ENCODE data around the gene PATL2. TPM values are rescaled to one million over a fixed set of nuclear protein-coding genes. Genes with fewer than 3 reads are reported as not detected.
A peak's percentile ranks its signal among the peaks of the same experiment; 100 is the strongest.

PATL2 gene
- total and polyA plus RNA-seq, 2 experiments from 2014 or later, result 0.19 TPM; not detected in 1

DNA sequence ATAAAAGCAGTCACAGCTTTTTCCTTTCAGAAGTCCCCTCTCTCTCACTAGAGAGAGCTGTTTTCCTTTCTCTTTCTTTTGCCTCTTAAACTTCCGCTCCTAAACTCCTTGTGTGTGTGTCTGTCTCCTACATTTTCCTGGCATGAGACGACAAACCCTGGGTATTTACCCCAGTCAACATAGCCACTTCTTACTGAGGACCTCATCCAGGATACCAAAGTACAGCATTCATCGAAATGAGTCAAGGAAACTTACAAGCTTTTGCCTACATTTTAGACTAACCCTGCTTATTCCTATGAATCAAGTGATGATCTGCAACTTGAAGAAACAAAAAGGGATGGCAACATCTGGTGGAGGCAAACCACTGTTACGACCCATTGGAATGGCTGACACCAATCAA is 16.7 kb downstream of the PATL2 start:
- no peak overlapping the region for H3K4me3 ChIP-seq

GRCh38 chr15:44692659-44693058 is 18.5 kb downstream of the PATL2 start:
- peaks cover 12% of the 10 kb centered on the region; the same call in 2 of the 3 replicates for H3K9me3 Mint-ChIP-seq
- no peaks in the 10 kb centered on the region for H3K36me3 ChIP-seq (ENCODE audit: insufficient read depth)
- TF ChIP-seq EZH2 (IDR thresholded peaks at IDR 0.05; ENCODE audit: low read depth, unreplicated experiment), result no peak
- no peak for TF ChIP-seq CTCF (conservative IDR thresholded peaks at IDR 0.05; ENCODE audit: low read depth in 2 of 2)
- no peak for TF ChIP-seq JUNB (IDR thresholded peaks at IDR 0.05; ENCODE audit: unreplicated experiment)
- no peak for TF ChIP-seq ZNF462 (CRISPR knock-in tag; IDR thresholded peaks at IDR 0.05)
- TF ChIP-seq NANOG (IDR thresholded peaks at IDR 0.05; ENCODE audit: borderline replicate concordance), result no peak
- no peak for TF ChIP-seq STAT1 (IDR thresholded peaks at IDR 0.05; ENCODE audit: unreplicated experiment)
- TF ChIP-seq ZNF114 (CRISPR knock-in tag; IDR thresholded peaks at IDR 0.05), result no peak
- TF ChIP-seq ZNF331 (CRISPR knock-in tag; IDR thresholded peaks at IDR 0.05; ENCODE audit: low read depth), result no peak
- TF ChIP-seq POLR2AphosphoS5 (IDR thresholded peaks at IDR 0.05; ENCODE audit: low read depth), result no peak
- TF ChIP-seq, protein P1, sequence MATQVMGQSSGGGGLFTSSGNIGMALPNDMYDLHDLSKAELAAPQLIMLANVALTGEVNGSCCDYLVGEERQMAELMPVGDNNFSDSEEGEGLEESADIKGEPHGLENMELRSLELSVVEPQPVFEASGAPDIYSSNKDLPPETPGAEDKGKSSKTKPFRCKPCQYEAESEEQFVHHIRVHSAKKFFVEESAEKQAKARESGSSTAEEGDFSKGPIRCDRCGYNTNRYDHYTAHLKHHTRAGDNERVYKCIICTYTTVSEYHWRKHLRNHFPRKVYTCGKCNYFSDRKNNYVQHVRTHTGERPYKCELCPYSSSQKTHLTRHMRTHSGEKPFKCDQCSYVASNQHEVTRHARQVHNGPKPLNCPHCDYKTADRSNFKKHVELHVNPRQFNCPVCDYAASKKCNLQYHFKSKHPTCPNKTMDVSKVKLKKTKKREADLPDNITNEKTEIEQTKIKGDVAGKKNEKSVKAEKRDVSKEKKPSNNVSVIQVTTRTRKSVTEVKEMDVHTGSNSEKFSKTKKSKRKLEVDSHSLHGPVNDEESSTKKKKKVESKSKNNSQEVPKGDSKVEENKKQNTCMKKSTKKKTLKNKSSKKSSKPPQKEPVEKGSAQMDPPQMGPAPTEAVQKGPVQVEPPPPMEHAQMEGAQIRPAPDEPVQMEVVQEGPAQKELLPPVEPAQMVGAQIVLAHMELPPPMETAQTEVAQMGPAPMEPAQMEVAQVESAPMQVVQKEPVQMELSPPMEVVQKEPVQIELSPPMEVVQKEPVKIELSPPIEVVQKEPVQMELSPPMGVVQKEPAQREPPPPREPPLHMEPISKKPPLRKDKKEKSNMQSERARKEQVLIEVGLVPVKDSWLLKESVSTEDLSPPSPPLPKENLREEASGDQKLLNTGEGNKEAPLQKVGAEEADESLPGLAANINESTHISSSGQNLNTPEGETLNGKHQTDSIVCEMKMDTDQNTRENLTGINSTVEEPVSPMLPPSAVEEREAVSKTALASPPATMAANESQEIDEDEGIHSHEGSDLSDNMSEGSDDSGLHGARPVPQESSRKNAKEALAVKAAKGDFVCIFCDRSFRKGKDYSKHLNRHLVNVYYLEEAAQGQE (IDR thresholded peaks at IDR 0.05; ENCODE audit: unreplicated experiment), result no peak

More for the DNA sequence above, 16.7 kb downstream of the PATL2 start:
- DNase-seq (ENCODE audit: low spot score) (no peak), ATAC-seq (no peak)
- Histone ChIP-seq H3K27me3 (ENCODE audit: insufficient read depth) (no peaks in the 10 kb centered on the region), H3K36me3 (ENCODE audit: insufficient read depth) (no peaks in the 10 kb centered on the region), H3F3A (replicated peaks; ENCODE audit: low read depth) (no peaks in the 10 kb centered on the region), H2AFZ (peak overlapping the region; percentile 91; the same call in 1 of the 2 replicates), H3K27ac (ENCODE audit: low read depth) (no peak overlapping the region), H3K4me2 (no peak overlapping the region), H4K20me1 (replicated peaks; ENCODE audit: insufficient read depth) (no peaks in the 10 kb centered on the region), H3K79me2 (replicated peaks; ENCODE audit: insufficient read depth) (no peaks in the 10 kb centered on the region), H3K9me2 (ENCODE audit: insufficient read depth) (0 out of 2 replicates have a peak, but pooled peaks cover 5% of the 10 kb centered on the region), H3K4me1 (ENCODE audit: insufficient read depth) (no peaks in the 10 kb centered on the region)
- Mint-ChIP-seq H3K4me1 (no peaks in the 10 kb centered on the region), H3K4me3 (no peak overlapping the region), H3K36me3 (ENCODE audit: low read depth) (no peaks in the 10 kb centered on the region), H3K9me3 (no peaks in the 10 kb centered on the region), H3K27ac (no peak overlapping the region), H3K27me3 (ENCODE audit: insufficient read depth, low read depth, poor library complexity) (peaks cover 2% of the 10 kb centered on the region)
- TF ChIP-seq EZH2phosphoT487 (IDR thresholded peaks at IDR 0.05; ENCODE audit: unreplicated experiment) (no peak), EZH2 (IDR thresholded peaks at IDR 0.05; ENCODE audit: low read depth, unreplicated experiment) (no peak), ZNF331 (CRISPR knock-in tag; IDR thresholded peaks at IDR 0.05; ENCODE audit: low read depth) (no peak)

More at GRCh38 chr15:44692659-44693058, 18.5 kb downstream of the PATL2 start:
- Histone ChIP-seq H3K9me2 (ENCODE audit: insufficient read depth) (0 out of 2 replicates have a peak, but pooled peaks cover 8% of the 10 kb centered on the region), H3K27me3 (ENCODE audit: insufficient read depth) (no peaks in the 10 kb centered on the region), H3K4me2 (no peak overlapping the region), H3K4me3 (no peak overlapping the region), H3K27ac (ENCODE audit: low read depth) (no peak overlapping the region), H3K79me2 (replicated peaks; ENCODE audit: insufficient read depth) (no peaks in the 10 kb centered on the region), H2AFZ (peak overlapping the region; percentile 69; the same call in 1 of the 2 replicates), H3F3A (replicated peaks; ENCODE audit: low read depth) (no peaks in the 10 kb centered on the region), H4K20me1 (replicated peaks; ENCODE audit: insufficient read depth) (no peaks in the 10 kb centered on the region), H3K4me1 (ENCODE audit: insufficient read depth) (no peaks in the 10 kb centered on the region)
- peaks cover 6% of the 10 kb centered on the region for H3K27me3 Mint-ChIP-seq (ENCODE audit: insufficient read depth, low read depth, poor library complexity)
- H3K36me3 Mint-ChIP-seq (ENCODE audit: low read depth), result peaks cover 2% of the 10 kb centered on the region; the same call in 1 of the 3 replicates
- ATAC-seq (no peak), DNase-seq (ENCODE audit: low spot score) (no peak)
- H3K4me3 Mint-ChIP-seq, result no peak overlapping the region
- H3K4me1 Mint-ChIP-seq, result no peaks in the 10 kb centered on the region
- H3K27ac Mint-ChIP-seq, result no peak overlapping the region
